OCI-M2 (cell line): ENCODE data around the gene HOXA1.

Experiments
- DNase-seq: peaks from one replicate; lab custom pipeline; 2025; ENCODE audit not compliant: unreplicated experiment; lab: John Stamatoyannopoulos, UW

The HOXA1 gene

GRCh38 chr7:27106181-27106900 is 10.5 kb upstream of the HOXA1 start:
- DNase-seq, result no peak

- DNase-seq, result no peak
Measured at GRCh38 chr7:27105301-27106031, 9.7 kb upstream of the HOXA1 start.

GRCh38 chr7:27104341-27105058 is 8.7 kb upstream of the HOXA1 start:
- no peak for DNase-seq

GRCh38 chr7:27103489-27104226 is 7.9 kb upstream of the HOXA1 start:
- no peak for DNase-seq

- DNase-seq, result no peak
Measured at GRCh38 chr7:27102581-27103442, 7.0 kb upstream of the HOXA1 start, which contains the start of gene HOXA2. HOXA2 (minus strand) TSS chr7:27102683; CDS start chr7:27102500, 183 bp downstream.

GRCh38 chr7:27101957-27102580 is 6.3 kb upstream of the HOXA1 start:
- no peak for DNase-seq

- no peak for DNase-seq
Measured at GRCh38 chr7:27101171-27101956, 5.6 kb upstream of the HOXA1 start.

GRCh38 chr7:27100694-27101170 is 4.9 kb upstream of the HOXA1 start:
- DNase-seq, result no peak

GRCh38 chr7:27099453-27100370 is 3.9 kb upstream of the HOXA1 start:
- no peak for DNase-seq

- no peak for DNase-seq
Measured at GRCh38 chr7:27098578-27099451, 3.0 kb upstream of the HOXA1 start.

GRCh38 chr7:27097686-27098577 is 2.1 kb upstream of the HOXA1 start:
- no peak for DNase-seq

- DNase-seq, result peak; percentile 7
Measured at GRCh38 chr7:27096768-27097514, 1.1 kb upstream of the HOXA1 start.

GRCh38 chr7:27095050-27095896 is 527 bp downstream of the HOXA1 start:
- no peak for DNase-seq
